Measurements from ENCODE around the gene RWDD3. TPM values are rescaled to one million over a fixed set of nuclear protein-coding genes. Genes with fewer than 3 reads are reported as not detected.

RWDD3 gene
- total RNA-seq, 1 experiment from 2014 or later = 19.9 TPM

GRCh38 chr1:95226781-95227660 lies 7.0 kb upstream of the RWDD3 start:
- peak; percentile 49 for DNase-seq (ENCODE audit: low read depth, low spot score)
- in situ Hi-C loops (cut with HindIII; ENCODE audit: low pct_unique_long_range_greater_than_20kb, low sequenced_read_pairs) = no loop called here

GRCh38 chr1:95229037-95229436 lies 5.0 kb upstream of the RWDD3 start:
- DNase-seq (ENCODE audit: low read depth, low spot score) = peak; percentile 92
- in situ Hi-C loops (cut with HindIII; ENCODE audit: low pct_unique_long_range_greater_than_20kb, low sequenced_read_pairs) = no loop called here

GRCh38 chr1:95229706-95230105 lies 4.3 kb upstream of the RWDD3 start:
- in situ Hi-C loops (cut with HindIII; ENCODE audit: low pct_unique_long_range_greater_than_20kb, low sequenced_read_pairs) = no loop called here

GRCh38 chr1:95230256-95230655 lies 3.8 kb upstream of the RWDD3 start:
- peak; percentile 28 for DNase-seq (ENCODE audit: low read depth, low spot score)
- in situ Hi-C loops (cut with HindIII; ENCODE audit: low pct_unique_long_range_greater_than_20kb, low sequenced_read_pairs) = no loop called here

More at GRCh38 chr1:95229706-95230105, 4.3 kb upstream of the RWDD3 start:
- DNase-seq (ENCODE audit: low read depth, low spot score) = no peak

- DNase-seq (ENCODE audit: low read depth, low spot score) = peak; percentile 38
- in situ Hi-C loops (cut with HindIII; ENCODE audit: low pct_unique_long_range_greater_than_20kb, low sequenced_read_pairs) = no loop called here
Observed at GRCh38 chr1:95230768-95231191, 3.2 kb upstream of the RWDD3 start.

- peak; percentile 10 for DNase-seq (ENCODE audit: low read depth, low spot score)
- in situ Hi-C loops (cut with HindIII; ENCODE audit: low pct_unique_long_range_greater_than_20kb, low sequenced_read_pairs) = no loop called here
Observed at GRCh38 chr1:95232646-95233318, 1.2 kb upstream of the RWDD3 start.

- peak; percentile 56 for DNase-seq (ENCODE audit: low read depth, low spot score)
- in situ Hi-C loops (cut with HindIII; ENCODE audit: low pct_unique_long_range_greater_than_20kb, low sequenced_read_pairs) = no loop called here
Observed at GRCh38 chr1:95233319-95233736, 682 bp upstream of the RWDD3 start.

- in situ Hi-C loops (cut with HindIII; ENCODE audit: low pct_unique_long_range_greater_than_20kb, low sequenced_read_pairs) = no loop called here
- DNase-seq (ENCODE audit: low read depth, low spot score) = no peak
Observed at GRCh38 chr1:95236784-95237575, 3.0 kb downstream of the RWDD3 start.

- DNase-seq (ENCODE audit: low read depth, low spot score) = no peak
- in situ Hi-C loops (cut with HindIII; ENCODE audit: low pct_unique_long_range_greater_than_20kb, low sequenced_read_pairs) = no loop called here
Observed at GRCh38 chr1:95237981-95238703, 4.1 kb downstream of the RWDD3 start.

- no peak for DNase-seq (ENCODE audit: low read depth, low spot score)
- in situ Hi-C loops (cut with HindIII; ENCODE audit: low pct_unique_long_range_greater_than_20kb, low sequenced_read_pairs) = no loop called here
Observed at GRCh38 chr1:95245029-95245428, 11.0 kb downstream of the RWDD3 start.

GRCh38 chr1:95246511-95246910 lies 12.5 kb downstream of the RWDD3 start:
- in situ Hi-C loops (cut with HindIII; ENCODE audit: low pct_unique_long_range_greater_than_20kb, low sequenced_read_pairs) = no loop called here
- DNase-seq (ENCODE audit: low read depth, low spot score) = no peak

GRCh38 chr1:95247607-95248006 lies 13.6 kb downstream of the RWDD3 start:
- DNase-seq (ENCODE audit: low read depth, low spot score) = no peak
- in situ Hi-C loops (cut with HindIII; ENCODE audit: low pct_unique_long_range_greater_than_20kb, low sequenced_read_pairs) = no loop called here

- in situ Hi-C loops (cut with HindIII; ENCODE audit: low pct_unique_long_range_greater_than_20kb, low sequenced_read_pairs) = no loop called here
- no peak for DNase-seq (ENCODE audit: low read depth, low spot score)
Observed at GRCh38 chr1:95249916-95250315, 15.9 kb downstream of the RWDD3 start.

- no peak for DNase-seq (ENCODE audit: low read depth, low spot score)
- in situ Hi-C loops (cut with HindIII; ENCODE audit: low pct_unique_long_range_greater_than_20kb, low sequenced_read_pairs) = no loop called here
Observed at GRCh38 chr1:95252422-95252821, 18.4 kb downstream of the RWDD3 start.

- DNase-seq (ENCODE audit: low read depth, low spot score) = no peak
- in situ Hi-C loops (cut with HindIII; ENCODE audit: low pct_unique_long_range_greater_than_20kb, low sequenced_read_pairs) = no loop called here
Observed at GRCh38 chr1:95254959-95255358, 20.9 kb downstream of the RWDD3 start.

- in situ Hi-C loops (cut with HindIII; ENCODE audit: low pct_unique_long_range_greater_than_20kb, low sequenced_read_pairs) = no loop called here
- DNase-seq (ENCODE audit: low read depth, low spot score) = no peak
Observed at GRCh38 chr1:95255826-95256225, 21.8 kb downstream of the RWDD3 start.

- DNase-seq (ENCODE audit: low read depth, low spot score) = no peak
- in situ Hi-C loops (cut with HindIII; ENCODE audit: low pct_unique_long_range_greater_than_20kb, low sequenced_read_pairs) = no loop called here
Observed at GRCh38 chr1:95257758-95258157, 23.7 kb downstream of the RWDD3 start.

Data from SK-MEL-5 (cell line).